ENCODE data around the gene HLA-DMA. TPM values are rescaled to one million over a fixed set of nuclear protein-coding genes. Genes with fewer than 3 reads are reported as not detected.

The HLA-DMA gene
- total and polyA plus RNA-seq, 2 of the 13 experiments (the other 11 are each of a cell fraction or from before 2014, with no cell fraction given), result 0.70 to 0.71 TPM

- TF ChIP-seq ZNF101 (CRISPR knock-in tag; IDR thresholded peaks at IDR 0.05; ENCODE audit: borderline replicate concordance, low read depth) (no peak), ZXDC (CRISPR knock-in tag; IDR thresholded peaks at IDR 0.05) (no peak), ZNF317 (CRISPR knock-in tag; IDR thresholded peaks at IDR 0.05) (no peak), PHF21A (CRISPR knock-in tag; IDR thresholded peaks at IDR 0.05) (no peak), NFATC3 (CRISPR knock-in tag; IDR thresholded peaks at IDR 0.05) (no peak), PCBP2 (optimal IDR thresholded peaks at IDR 0.05; ENCODE audit: low read depth, low read length, poor library complexity, severe bottlenecking) (no peak), SETDB1 (CRISPR knock-in tag; IDR thresholded peaks at IDR 0.05; ENCODE audit: borderline replicate concordance) (no peak), ZNF781 (CRISPR knock-in tag; IDR thresholded peaks at IDR 0.05; ENCODE audit: borderline replicate concordance, not compliant biosample characterization) (no peak), KLF6 (CRISPR knock-in tag; IDR thresholded peaks at IDR 0.05) (no peak; the same call in 1 of the 2 replicates), ZNF24 (IDR thresholded peaks at IDR 0.05) (no peak; the same call in 1 of the 2 replicates), BRD4 (CRISPR knock-in tag; IDR thresholded peaks at IDR 0.05) (no peak; the same call in none of the 2 replicates), ZNF343 (CRISPR knock-in tag; IDR thresholded peaks at IDR 0.05) (no peak), LRRFIP1 (CRISPR knock-in tag; conservative IDR thresholded peaks at IDR 0.05) (no peak), THAP7 (CRISPR knock-in tag; IDR thresholded peaks at IDR 0.05) (0 out of 2 replicates have a peak, but pooled peaks have one; percentile 15), CREB1 (IDR thresholded peaks at IDR 0.05) (no peak), CREB1 (CRISPR knock-in tag; IDR thresholded peaks at IDR 0.05) (no peak), ZBTB14 (CRISPR knock-in tag; IDR thresholded peaks at IDR 0.05) (no peak; the same call in 1 of the 2 replicates), HINFP (CRISPR knock-in tag; IDR thresholded peaks at IDR 0.05; ENCODE audit: low read depth) (no peak), GATA4 (IDR thresholded peaks at IDR 0.05; ENCODE audit: borderline replicate concordance, low read depth) (no peak; the same call in 1 of the 2 replicates)
- TF ChIP-seq, protein P1, sequence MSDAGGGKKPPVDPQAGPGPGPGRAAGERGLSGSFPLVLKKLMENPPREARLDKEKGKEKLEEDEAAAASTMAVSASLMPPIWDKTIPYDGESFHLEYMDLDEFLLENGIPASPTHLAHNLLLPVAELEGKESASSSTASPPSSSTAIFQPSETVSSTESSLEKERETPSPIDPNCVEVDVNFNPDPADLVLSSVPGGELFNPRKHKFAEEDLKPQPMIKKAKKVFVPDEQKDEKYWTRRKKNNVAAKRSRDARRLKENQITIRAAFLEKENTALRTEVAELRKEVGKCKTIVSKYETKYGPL (CRISPR knock-in tag; IDR thresholded peaks at IDR 0.05), result no peak
These were observed 19.7 kb upstream of the HLA-DMA start (continued) for GRCh38 chr6:32972353-32973143.
